ENCODE results near the gene ECE1. TPM values are rescaled to one million over a fixed set of nuclear protein-coding genes. Genes with fewer than 3 reads are reported as not detected.
A peak's percentile ranks its signal among the peaks of the same experiment; 100 is the strongest.

ECE1 gene
- total and polyA plus RNA-seq, 2 donors, result 17.8 to 34.2 TPM

DNA sequence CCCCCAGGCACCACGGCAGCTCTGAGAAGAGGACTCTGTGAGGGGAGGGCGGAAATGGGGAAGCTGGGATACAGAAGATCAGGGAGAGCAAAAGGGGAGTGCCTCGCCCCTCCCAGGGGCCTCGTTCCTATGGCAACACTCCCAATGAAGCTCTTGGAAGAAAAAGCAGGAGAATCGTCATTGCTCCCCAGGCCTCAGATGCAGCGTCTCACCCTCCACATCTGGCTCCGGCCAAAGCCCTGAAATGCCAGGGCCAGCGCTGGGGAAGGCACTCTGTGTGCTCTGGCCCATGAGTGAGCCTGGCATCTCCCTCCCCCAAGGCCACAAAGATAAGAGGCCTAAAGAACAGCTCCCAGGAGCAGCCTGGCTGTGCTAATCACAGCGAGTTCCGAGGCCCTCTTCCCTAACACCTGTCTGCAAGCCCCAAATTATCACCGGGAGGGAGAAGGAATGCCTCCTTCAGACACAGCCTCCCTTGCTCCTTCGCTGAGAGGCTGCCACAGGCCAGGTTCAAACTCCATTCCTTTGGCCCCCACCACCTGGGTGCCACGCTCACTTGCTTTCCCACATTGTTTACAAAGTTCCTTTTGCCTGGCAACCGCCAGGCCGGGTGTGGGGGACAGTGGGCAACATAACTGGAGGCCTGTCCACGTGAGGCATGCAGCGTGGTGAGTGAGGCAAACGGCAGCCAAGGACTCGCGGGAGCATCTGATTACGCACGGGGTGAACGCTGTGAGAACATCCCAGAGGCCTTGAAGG lies 27.8 kb downstream of the ECE1 start:
- Histone ChIP-seq H3K4me1 (ENCODE audit: control insufficient read depth in 2 of 2, insufficient read depth in 2 of 2, low read length in 2 of 2) (peaks cover 0 to 16% of the 10 kb centered on the region in 2 donors), H3K4me3 (ENCODE audit: low read length in 2 of 2) (no peak overlapping the region)
- WGBS, result 88% methylated on average over 23 of the region's 23 CpGs

DNA sequence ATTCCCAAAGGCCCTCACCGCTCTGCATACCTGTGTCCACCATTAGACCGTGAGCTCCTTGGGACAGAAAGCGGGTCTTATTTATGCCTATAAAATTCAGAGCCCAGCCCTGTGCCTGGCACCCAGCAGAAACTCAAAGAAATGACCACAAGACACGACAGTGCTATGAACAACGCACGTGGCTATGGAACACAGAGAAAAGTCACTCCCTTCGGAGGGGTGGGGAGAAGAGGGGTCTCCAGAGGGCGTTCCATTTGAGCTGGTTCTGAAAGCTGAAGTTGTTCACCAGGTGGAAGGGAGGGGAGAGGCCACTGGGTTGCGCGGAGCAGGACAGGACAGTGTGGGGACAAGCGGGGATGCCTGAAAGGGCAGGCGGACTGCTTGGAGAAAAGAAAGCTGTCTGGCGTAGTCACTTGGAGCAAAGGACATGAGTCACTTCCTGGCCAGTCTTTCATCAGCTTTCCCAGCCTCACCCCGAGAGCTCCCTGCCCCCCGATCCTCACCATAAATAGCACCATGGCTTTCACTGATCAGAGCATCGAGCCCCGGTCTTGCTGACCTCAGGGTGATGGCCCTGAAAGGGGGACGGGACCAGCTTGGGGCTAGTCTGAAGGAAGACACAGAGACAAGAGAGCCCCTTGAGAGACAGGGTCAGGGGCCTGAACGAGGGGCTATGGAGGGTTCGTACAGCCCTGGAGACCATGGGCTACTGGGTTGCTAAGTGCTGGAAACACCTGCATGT lies 28.5 kb downstream of the ECE1 start:
- Histone ChIP-seq H3K4me3 (ENCODE audit: low read length in 2 of 2) (no peak overlapping the region), H3K4me1 (ENCODE audit: control insufficient read depth in 2 of 2, insufficient read depth in 2 of 2, low read length in 2 of 2) (peaks cover 0 to 18% of the 10 kb centered on the region in 2 donors), H3K36me3 (ENCODE audit: control insufficient read depth in 2 of 2, insufficient read depth in 2 of 2, low read length in 1 of 2) (peaks cover 9 to 25% of the 10 kb centered on the region in 2 donors)

More for the DNA sequence above, 27.8 kb downstream of the ECE1 start:
- Histone ChIP-seq H3K36me3 (ENCODE audit: control insufficient read depth in 2 of 2, insufficient read depth in 2 of 2, low read length in 1 of 2) (peaks cover 9 to 21% of the 10 kb centered on the region in 2 donors), H3K27me3 (ENCODE audit: control insufficient read depth in 2 of 2, insufficient read depth in 1 of 2, low read length in 1 of 2) (no peaks in the 10 kb centered on the region), H3K27ac (ENCODE audit: low read depth in 1 of 2, low read length in 1 of 2) (peak overlapping the region; percentile 32 to 56), H3K9me3 (ENCODE audit: control insufficient read depth in 2 of 2, insufficient read depth in 1 of 2, low read length in 1 of 2) (no peaks in the 10 kb centered on the region)
- no peak for DNase-seq (ENCODE audit: low read depth in 6 of 9, low spot score in 9 of 9)

GRCh38 chr1:21260405-21261125 lies 29.7 kb downstream of the ECE1 start:
- Histone ChIP-seq H3K4me1 (ENCODE audit: control insufficient read depth in 2 of 2, insufficient read depth in 2 of 2, low read length in 2 of 2) (peaks cover 0 to 14% of the 10 kb centered on the region in 2 donors), H3K9me3 (ENCODE audit: control insufficient read depth in 2 of 2, insufficient read depth in 1 of 2, low read length in 1 of 2) (no peaks in the 10 kb centered on the region), H3K27me3 (ENCODE audit: control insufficient read depth in 2 of 2, insufficient read depth in 1 of 2, low read length in 1 of 2) (no peaks in the 10 kb centered on the region), H3K4me3 (ENCODE audit: low read length in 2 of 2) (no peak overlapping the region), H3K27ac (ENCODE audit: low read depth in 1 of 2, low read length in 1 of 2) (no peak overlapping the region), H3K36me3 (ENCODE audit: control insufficient read depth in 2 of 2, insufficient read depth in 2 of 2, low read length in 1 of 2) (peaks cover 12 to 25% of the 10 kb centered on the region in 2 donors)
- no peak for DNase-seq (ENCODE audit: low read depth in 6 of 9, low spot score in 9 of 9)
- WGBS, result 94% methylated on average over 22 of the region's 22 CpGs

More for the DNA sequence above, 28.5 kb downstream of the ECE1 start:
- 67% methylated on average over 20 of the region's 20 CpGs for WGBS
- Histone ChIP-seq H3K27ac (ENCODE audit: low read depth in 1 of 2, low read length in 1 of 2) (peak overlapping the region; percentile 32 to 56), H3K27me3 (ENCODE audit: control insufficient read depth in 2 of 2, insufficient read depth in 1 of 2, low read length in 1 of 2) (no peaks in the 10 kb centered on the region), H3K9me3 (ENCODE audit: control insufficient read depth in 2 of 2, insufficient read depth in 1 of 2, low read length in 1 of 2) (no peaks in the 10 kb centered on the region)
- DNase-seq (ENCODE audit: low read depth in 6 of 9, low spot score in 9 of 9), result no peak

- peaks cover 0 to 13% of the 10 kb centered on the region in 2 donors for H3K4me1 ChIP-seq (ENCODE audit: control insufficient read depth in 2 of 2, insufficient read depth in 2 of 2, low read length in 2 of 2)
- H3K27me3 ChIP-seq (ENCODE audit: control insufficient read depth in 2 of 2, insufficient read depth in 1 of 2, low read length in 1 of 2), result no peaks in the 10 kb centered on the region
- no peak for DNase-seq (ENCODE audit: low read depth in 6 of 9, low spot score in 9 of 9)
- no peak overlapping the region for H3K27ac ChIP-seq (ENCODE audit: low read depth in 1 of 2, low read length in 1 of 2)
- H3K36me3 ChIP-seq (ENCODE audit: control insufficient read depth in 2 of 2, insufficient read depth in 2 of 2, low read length in 1 of 2), result peaks cover 14 to 25% of the 10 kb centered on the region in 2 donors
- 92% methylated on average over 5 of the region's 5 CpGs for WGBS
- no peak overlapping the region for H3K4me3 ChIP-seq (ENCODE audit: low read length in 2 of 2)
- H3K9me3 ChIP-seq (ENCODE audit: control insufficient read depth in 2 of 2, insufficient read depth in 1 of 2, low read length in 1 of 2), result no peaks in the 10 kb centered on the region
These were observed 30.8 kb downstream of the ECE1 start for GRCh38 chr1:21259316-21260076.

- Histone ChIP-seq H3K4me1 (ENCODE audit: control insufficient read depth in 2 of 2, insufficient read depth in 2 of 2, low read length in 2 of 2) (peaks cover 0 to 13% of the 10 kb centered on the region in 2 donors), H3K9me3 (ENCODE audit: control insufficient read depth in 2 of 2, insufficient read depth in 1 of 2, low read length in 1 of 2) (no peaks in the 10 kb centered on the region), H3K27me3 (ENCODE audit: control insufficient read depth in 2 of 2, insufficient read depth in 1 of 2, low read length in 1 of 2) (no peaks in the 10 kb centered on the region), H3K27ac (ENCODE audit: low read depth in 1 of 2, low read length in 1 of 2) (no peak overlapping the region), H3K4me3 (ENCODE audit: low read length in 2 of 2) (no peak overlapping the region), H3K36me3 (ENCODE audit: control insufficient read depth in 2 of 2, insufficient read depth in 2 of 2, low read length in 1 of 2) (peaks cover 11 to 24% of the 10 kb centered on the region in 2 donors)
- WGBS, result 92% methylated on average over 22 of the region's 22 CpGs
- DNase-seq (ENCODE audit: low read depth in 6 of 9, low spot score in 9 of 9), result no peak
These were observed 31.7 kb downstream of the ECE1 start for GRCh38 chr1:21258331-21259134.

GRCh38 chr1:21257431-21258135 lies 32.7 kb downstream of the ECE1 start:
- WGBS, result 96% methylated on average over 13 of the region's 13 CpGs
- Histone ChIP-seq H3K4me1 (ENCODE audit: control insufficient read depth in 2 of 2, insufficient read depth in 2 of 2, low read length in 2 of 2) (peaks cover 0 to 13% of the 10 kb centered on the region in 2 donors), H3K27ac (ENCODE audit: low read depth in 1 of 2, low read length in 1 of 2) (peak overlapping the region in 1 of 2 donors; percentile 71), H3K27me3 (ENCODE audit: control insufficient read depth in 2 of 2, insufficient read depth in 1 of 2, low read length in 1 of 2) (no peaks in the 10 kb centered on the region), H3K4me3 (ENCODE audit: low read length in 2 of 2) (no peak overlapping the region), H3K36me3 (ENCODE audit: control insufficient read depth in 2 of 2, insufficient read depth in 2 of 2, low read length in 1 of 2) (peaks cover 11 to 24% of the 10 kb centered on the region in 2 donors), H3K9me3 (ENCODE audit: control insufficient read depth in 2 of 2, insufficient read depth in 1 of 2, low read length in 1 of 2) (no peaks in the 10 kb centered on the region)
- DNase-seq (ENCODE audit: low read depth in 6 of 9, low spot score in 9 of 9), result no peak

GRCh38 chr1:21256776-21257175 lies 33.5 kb downstream of the ECE1 start:
- 96% methylated on average over 13 of the region's 13 CpGs for WGBS
- Histone ChIP-seq H3K27ac (ENCODE audit: low read depth in 1 of 2, low read length in 1 of 2) (no peak overlapping the region), H3K4me1 (ENCODE audit: control insufficient read depth in 2 of 2, insufficient read depth in 2 of 2, low read length in 2 of 2) (peaks cover 0 to 10% of the 10 kb centered on the region in 2 donors), H3K27me3 (ENCODE audit: control insufficient read depth in 2 of 2, insufficient read depth in 1 of 2, low read length in 1 of 2) (no peaks in the 10 kb centered on the region), H3K4me3 (ENCODE audit: low read length in 2 of 2) (no peak overlapping the region), H3K9me3 (ENCODE audit: control insufficient read depth in 2 of 2, insufficient read depth in 1 of 2, low read length in 1 of 2) (no peaks in the 10 kb centered on the region), H3K36me3 (ENCODE audit: control insufficient read depth in 2 of 2, insufficient read depth in 2 of 2, low read length in 1 of 2) (peaks cover 11 to 32% of the 10 kb centered on the region in 2 donors)
- no peak for DNase-seq (ENCODE audit: low read depth in 6 of 9, low spot score in 9 of 9)

Data from thymus (tissue), 11 donors.